HCT116 (cell line): ENCODE measurements around the gene NPLOC4.

Experiments
- EZH2phosphoT487 ChIP-seq: fragments of 200-600 bp; IDR thresholded peaks from 2 replicates; pipeline ENCODE4 v1.6.1; 2018; ENCODE audit warnings: antibody characterized with exemption, borderline replicate concordance
- FOSL1 ChIP-seq: IDR thresholded peaks from 2 replicates; pipeline ENCODE4 v1.6.1; 2012; ENCODE audit warnings: low read depth
- POLR2A ChIP-seq: IDR thresholded peaks from 2 replicates; pipeline ENCODE4 v1.7.0; 2011; ENCODE audit warnings: borderline replicate concordance; ENCODE audit not compliant: insufficient read depth, insufficient read length; ENCODE audit errors: extremely low read depth
- TF ChIP-seq, protein P1 (sequence below), 3 experiments: fragments of 200-600 bp in 1 of 3; sonication (generic) in 1 of 3; IDR thresholded peaks in 2 of 3; conservative IDR thresholded peaks in 1 of 3; 2 replicates each; pipeline ENCODE4 v1.5.1; 2012 to 2017; ENCODE audit warnings: low read depth in 2 of 3, low read length in 2 of 3, antibody characterized with exemption in 1 of 3, borderline replicate concordance in 1 of 3, control low read depth in 1 of 3, mild to moderate bottlenecking in 1 of 3, mixed read lengths in 1 of 3, mixed run types in 1 of 3, moderate library complexity in 1 of 3; ENCODE audit not compliant: insufficient read depth in 1 of 3
- TF ChIP-seq, protein P2 (sequence below): IDR thresholded peaks from 2 replicates; pipeline ENCODE4 v1.6.1; 2012

- TF ChIP-seq, protein P1, sequence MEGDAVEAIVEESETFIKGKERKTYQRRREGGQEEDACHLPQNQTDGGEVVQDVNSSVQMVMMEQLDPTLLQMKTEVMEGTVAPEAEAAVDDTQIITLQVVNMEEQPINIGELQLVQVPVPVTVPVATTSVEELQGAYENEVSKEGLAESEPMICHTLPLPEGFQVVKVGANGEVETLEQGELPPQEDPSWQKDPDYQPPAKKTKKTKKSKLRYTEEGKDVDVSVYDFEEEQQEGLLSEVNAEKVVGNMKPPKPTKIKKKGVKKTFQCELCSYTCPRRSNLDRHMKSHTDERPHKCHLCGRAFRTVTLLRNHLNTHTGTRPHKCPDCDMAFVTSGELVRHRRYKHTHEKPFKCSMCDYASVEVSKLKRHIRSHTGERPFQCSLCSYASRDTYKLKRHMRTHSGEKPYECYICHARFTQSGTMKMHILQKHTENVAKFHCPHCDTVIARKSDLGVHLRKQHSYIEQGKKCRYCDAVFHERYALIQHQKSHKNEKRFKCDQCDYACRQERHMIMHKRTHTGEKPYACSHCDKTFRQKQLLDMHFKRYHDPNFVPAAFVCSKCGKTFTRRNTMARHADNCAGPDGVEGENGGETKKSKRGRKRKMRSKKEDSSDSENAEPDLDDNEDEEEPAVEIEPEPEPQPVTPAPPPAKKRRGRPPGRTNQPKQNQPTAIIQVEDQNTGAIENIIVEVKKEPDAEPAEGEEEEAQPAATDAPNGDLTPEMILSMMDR (IDR thresholded peaks at IDR 0.05 in 2 of 3, conservative IDR thresholded peaks at IDR 0.05 in 1 of 3; ENCODE audit: borderline replicate concordance in 1 of 3, insufficient read depth in 1 of 3, low read depth in 2 of 3, low read length in 2 of 3): no peak
- TF ChIP-seq POLR2A (no peak), FOSL1 (no peak), EZH2phosphoT487 (no peak)
- TF ChIP-seq, protein P2, sequence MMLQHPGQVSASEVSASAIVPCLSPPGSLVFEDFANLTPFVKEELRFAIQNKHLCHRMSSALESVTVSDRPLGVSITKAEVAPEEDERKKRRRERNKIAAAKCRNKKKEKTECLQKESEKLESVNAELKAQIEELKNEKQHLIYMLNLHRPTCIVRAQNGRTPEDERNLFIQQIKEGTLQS: no peak
Observed at GRCh38 chr17:81550830-81551457, 86.0 kb downstream of the NPLOC4 start.
